Hepatic stellate cell (primary cell): ENCODE results near the gene ZCCHC7.

Experiments
- DNase-seq: peaks from one replicate; pipeline ENCODE4 v3.0.0; 2011; ENCODE audit warnings: low spot score

The ZCCHC7 gene

DNA sequence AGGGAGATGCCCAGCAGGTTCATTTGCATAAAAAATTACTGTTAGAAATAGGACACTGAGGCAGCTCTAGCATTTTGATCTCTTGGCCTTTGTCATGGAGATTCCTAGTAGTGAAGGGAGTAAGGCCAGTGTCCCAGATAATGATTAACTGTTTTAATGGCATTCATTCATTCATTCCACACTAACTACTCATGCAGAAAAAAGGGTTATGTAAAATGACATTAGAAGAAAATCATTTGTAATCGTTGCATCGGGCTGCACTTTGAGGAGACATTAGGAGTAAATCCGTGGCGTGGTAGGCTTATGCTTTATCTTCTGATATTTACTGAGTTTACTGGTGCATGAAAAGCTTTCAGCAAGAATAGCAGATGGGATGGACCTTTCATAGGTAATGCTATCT is 219.5 kb downstream of the ZCCHC7 start:
- DNase-seq, result no peak

DNA sequence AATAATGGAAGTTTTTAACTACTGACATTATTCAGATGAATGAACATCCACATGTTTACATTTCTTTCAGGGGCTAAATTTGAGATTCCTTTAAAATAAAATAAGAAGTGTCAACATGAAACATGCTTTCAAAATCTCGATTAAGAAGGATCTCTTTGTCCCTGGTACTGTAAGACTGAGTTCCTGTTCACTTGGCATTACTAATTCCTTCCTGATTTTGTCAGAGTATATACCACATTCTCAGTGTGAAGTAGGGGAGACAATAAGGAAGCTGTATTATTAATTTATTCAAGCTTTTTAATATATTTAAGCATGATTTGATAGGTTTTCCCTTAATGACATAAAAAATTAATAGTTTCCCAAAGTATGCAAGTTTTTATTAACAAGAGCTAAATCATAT is 220.6 kb downstream of the ZCCHC7 start:
- DNase-seq, result no peak

DNA sequence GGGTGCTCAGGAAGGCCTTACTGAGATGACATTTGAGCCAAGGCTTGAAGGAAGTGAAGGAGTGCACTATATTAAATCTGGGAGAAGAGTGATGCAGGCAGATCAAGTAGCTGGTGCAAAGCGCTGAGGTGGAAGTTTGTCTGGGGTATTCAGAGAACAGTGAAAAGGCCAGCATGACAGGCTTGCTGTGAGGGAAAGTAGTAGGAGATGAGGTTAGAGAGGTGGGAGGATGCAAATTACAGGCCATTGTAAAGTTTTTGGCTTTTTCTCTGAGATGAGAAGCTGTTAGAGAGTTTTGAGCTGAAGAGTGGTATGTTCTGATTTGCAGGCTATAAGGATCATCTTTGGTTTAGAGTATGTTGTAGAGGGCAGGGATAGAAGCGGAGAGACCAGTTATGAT is 221.3 kb downstream of the ZCCHC7 start:
- DNase-seq, result no peak

DNA sequence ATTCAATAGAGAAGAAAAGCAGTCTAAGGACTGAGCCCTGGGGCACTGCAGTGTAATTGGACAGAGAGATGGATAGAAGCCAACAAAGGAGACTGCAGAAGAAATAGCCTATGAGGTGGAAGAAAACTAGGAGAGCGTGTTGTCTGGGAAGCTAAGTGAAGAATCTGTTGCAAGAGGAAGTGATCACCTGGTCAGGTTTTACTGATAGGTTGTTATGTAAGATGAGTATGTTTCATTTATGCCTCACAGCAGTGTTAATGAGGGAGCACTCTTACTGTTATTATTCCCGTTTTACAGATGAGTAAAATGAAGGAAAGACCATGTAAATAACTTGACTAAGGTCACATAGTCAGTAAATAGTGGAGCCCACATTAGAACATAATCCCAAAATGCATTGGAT is 222.1 kb downstream of the ZCCHC7 start:
- DNase-seq, result no peak

DNA sequence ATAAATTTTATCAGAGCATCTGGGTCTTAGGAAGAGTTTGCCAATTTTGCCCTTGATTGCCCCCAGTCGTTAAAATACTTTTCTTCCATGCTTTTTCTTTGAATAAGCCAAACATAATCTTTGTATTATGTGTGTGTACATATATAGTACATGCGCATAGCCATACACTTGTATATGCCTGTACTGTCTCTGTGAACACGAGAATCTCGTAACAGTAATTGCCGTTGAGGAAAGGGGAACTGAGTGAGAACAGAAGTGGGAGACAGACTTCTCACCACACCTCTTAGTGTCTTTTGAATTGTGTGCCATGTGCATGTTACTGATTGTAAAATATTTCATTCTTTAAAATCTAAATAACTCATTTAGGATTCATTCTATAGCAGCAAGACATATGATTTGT is 222.5 kb downstream of the ZCCHC7 start:
- DNase-seq, result no peak

DNA sequence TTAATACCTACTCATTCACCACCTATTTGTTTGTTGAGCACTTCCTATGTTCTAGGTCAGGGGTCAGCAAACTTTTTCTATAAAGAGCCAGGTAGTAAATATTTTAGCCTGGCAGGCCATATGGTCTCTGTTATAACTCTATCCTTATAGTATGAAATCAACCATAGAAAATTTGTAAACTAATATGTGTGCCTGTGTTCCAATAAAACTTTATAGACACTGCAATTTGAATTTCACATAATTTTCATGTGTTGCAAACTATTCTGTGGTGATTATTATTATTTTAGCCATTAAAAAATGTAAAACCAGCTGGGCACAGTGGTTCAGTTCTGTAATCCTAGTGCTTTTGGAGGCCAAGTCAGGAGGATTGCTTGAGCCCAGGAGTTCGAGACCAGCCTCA is 223.3 kb downstream of the ZCCHC7 start:
- DNase-seq, result no peak

DNA sequence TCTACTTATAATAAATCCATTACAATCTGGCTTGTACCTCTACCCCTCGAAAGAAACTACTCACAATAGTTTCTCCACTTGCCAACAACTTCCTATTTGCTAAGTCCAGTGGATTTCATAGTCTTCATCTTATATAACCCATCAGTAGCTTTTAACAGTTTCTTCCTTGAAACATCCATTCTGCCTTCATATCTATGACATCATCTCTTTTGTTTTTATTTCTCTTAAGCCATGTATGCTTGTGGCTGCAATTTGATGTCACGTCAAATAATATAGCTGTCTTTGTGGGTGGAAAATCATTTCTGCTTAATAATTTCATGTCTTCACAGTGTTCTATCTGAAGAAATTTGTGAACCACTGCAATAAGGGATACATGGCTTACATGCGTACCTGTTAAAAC is 224.7 kb downstream of the ZCCHC7 start:
- DNase-seq, result no peak

DNA sequence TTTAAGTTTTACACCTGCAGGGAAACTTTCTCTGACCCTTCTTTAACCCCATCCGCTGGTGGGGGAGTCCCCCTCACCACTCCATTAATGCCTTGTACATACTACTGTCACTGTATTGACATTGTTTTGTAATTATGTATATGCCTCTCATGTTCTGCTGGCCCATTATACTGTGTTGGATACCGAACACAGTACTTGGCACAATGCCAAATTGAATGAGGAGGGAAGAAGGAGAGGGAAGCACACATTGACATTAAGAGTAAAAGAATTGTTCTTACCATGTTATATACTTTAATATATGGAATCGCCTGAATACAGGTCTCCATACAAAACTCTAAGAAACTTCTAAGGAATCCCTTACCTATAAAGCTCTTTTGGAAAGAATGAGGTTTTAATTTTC is 228.5 kb downstream of the ZCCHC7 start:
- DNase-seq, result no peak

DNA sequence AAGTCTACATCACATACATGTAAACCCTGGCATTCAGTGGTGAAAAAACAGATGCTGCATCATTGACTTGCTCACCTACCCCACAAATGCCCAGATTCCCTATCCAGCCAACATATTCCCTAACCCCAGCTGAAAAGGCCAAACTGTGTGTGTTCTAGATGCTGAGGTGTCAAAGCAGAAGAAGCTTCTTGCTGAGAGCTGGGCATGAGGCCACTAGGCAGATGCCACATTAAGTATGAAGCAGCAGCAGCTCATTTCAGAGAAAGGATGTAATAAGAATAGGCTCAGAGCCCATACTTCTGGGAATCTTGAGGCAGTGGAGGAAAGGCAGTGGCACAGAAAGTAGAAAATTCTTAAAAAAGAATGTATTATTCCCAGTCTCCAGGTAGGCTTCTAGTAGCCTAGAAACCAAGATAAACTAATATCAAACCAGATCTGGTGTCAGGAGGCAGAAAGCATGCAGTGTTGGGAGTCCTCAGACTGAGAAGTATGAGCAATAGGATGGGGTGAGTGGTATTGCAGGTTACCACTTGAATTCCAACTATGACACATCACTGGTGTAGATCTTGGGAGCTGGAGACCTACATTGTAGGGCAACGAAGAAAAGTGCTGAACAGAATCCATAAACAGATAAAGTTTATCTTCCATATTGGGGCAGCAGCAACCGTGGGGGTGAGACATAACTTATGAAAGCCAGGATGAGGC is 230.3 kb downstream of the ZCCHC7 start:
- peak; percentile 19 for DNase-seq

DNA sequence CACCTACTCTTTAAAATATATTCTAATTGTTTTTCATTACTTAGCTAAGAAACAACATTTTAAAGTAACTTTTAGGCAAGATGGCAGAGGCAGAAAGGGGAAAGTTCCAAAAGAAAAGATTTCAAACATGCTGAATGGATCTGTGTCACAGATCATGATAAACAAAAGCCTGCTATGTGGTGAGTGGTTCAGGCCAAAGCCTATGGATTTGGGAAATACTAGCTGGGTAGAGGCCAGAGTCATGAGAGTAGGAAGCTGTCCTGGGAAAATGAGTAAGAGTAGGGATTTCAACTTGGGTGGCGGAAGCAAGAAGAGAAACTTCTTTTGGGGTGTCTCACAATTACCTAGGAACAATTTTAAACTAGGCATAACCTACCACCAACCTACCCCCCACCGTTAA is 233.4 kb downstream of the ZCCHC7 start:
- DNase-seq, result no peak

DNA sequence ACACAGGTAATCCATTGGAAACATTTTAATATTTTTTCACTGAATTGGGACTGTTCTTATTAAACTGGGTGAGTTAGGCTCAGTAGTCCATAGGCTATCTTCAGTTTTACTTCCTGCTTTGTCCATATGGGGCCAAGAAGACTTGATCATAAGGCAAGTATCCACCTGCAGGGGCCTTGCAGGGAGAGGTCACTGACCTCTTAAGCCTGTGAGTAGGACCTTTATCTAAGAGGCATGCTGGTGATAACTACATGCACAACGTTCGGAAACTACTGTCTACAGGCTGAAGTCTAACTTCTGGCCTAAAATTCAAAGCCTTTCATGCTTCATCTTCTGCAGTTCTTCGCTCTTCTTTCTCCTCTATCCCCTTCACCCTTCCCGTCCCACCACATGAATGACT is 242.1 kb downstream of the ZCCHC7 start:
- no peak for DNase-seq

DNA sequence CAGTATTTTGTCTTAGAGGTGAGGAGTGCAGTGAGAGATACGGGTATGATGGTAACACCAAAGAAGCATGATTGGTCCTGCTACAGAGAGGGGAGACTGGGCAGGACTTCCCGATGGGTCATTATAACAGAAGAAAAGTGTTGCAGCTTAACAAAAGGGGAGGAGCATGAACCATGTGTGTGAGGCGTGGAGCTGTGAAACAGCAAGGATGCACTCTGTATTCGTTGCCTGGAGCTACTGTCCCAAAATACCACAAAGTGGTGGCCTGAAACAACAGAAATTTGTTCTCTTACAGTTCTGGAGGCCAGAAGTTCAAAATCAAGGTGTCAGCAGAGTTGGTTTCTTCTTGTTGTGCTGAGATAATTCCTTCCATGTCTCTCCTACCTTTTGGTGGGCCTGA is 242.8 kb downstream of the ZCCHC7 start:
- no peak for DNase-seq

DNA sequence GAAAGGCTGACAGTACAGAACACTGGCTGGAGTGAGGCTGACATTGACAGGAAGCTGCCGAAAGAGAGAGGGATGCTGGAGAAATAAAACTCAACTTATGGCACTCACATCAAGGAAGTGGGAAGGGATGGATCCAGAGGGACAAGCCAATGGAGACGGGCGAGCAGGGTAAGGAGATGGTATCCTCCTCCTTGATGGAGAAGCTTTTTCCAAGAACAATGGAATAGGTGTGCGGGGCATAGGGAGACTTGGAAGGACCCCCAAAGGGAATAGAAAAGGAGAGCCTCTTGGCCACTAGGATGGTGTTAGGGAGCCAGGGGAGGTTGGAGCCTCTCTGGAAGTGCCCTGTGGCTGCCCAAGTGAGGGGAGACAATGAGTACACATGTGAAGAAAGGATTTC is 243.8 kb downstream of the ZCCHC7 start:
- DNase-seq, result no peak

DNA sequence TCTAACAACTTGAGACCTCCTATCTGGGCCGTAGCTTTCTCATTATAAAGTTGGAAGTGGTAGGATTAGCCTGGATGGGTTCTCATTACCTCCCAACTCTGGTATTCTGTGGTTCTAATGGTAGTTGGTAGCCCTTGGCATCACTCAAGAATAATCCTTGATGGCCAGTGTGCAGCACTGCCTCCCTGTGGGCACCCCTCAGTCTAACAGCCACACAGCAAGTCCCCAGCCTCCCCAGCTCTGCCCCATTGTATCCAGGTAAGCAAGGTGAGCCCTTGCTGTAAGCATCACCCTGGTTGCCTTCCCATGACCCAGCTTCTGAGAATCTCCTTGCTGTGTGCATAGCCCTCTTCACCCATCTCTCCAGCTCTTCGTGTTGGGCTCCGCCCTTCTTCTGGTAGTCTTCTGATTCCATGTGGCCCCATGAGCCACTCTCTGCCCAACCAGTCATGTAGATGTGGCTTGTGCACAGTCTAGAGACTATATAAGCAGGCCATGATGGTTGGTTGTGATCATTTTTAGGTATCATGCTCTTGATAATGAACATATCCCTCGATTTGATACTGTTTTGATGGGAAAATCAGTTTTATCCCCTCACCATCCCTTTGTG is 244.5 kb downstream of the ZCCHC7 start:
- no peak for DNase-seq

DNA sequence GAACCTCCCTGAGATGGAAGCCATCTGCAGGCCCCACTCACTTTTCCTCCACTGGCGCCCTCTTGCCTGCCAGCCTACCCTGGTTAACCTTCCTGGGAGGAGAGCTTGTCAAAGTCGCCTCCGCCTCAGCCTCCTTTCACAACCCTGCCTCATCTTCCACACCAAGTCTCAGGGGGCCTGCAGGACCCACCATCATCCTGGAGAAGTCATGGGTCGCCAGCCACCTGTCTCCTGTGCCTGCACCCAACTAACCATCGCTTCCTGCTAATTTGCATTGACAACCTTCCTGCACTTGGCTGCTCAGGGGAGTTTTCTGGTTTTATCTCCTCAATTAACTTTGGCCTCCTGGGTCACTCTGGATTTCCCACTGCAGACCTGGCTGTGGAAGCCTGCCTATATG is 249.3 kb downstream of the ZCCHC7 start:
- DNase-seq, result no peak

DNA sequence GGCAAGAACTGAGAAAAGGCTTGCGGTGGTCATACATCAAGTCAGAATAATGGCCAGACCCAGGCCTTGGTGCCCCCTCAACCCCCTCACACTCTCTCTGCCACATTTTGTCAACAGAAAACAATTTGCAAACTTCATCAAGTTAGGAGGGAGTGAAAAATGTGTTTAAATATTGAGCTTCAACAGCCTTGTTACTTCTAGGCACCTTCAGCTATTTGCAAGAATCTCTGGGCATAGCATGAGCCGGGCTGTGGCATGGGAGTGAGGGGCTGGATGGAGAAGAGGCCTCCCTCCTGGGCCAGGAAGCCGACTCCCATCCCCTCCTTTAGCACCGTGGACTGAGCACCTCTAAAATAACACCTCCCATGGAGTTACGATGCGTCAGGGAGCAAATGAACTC is 249.9 kb downstream of the ZCCHC7 start:
- no peak for DNase-seq

DNA sequence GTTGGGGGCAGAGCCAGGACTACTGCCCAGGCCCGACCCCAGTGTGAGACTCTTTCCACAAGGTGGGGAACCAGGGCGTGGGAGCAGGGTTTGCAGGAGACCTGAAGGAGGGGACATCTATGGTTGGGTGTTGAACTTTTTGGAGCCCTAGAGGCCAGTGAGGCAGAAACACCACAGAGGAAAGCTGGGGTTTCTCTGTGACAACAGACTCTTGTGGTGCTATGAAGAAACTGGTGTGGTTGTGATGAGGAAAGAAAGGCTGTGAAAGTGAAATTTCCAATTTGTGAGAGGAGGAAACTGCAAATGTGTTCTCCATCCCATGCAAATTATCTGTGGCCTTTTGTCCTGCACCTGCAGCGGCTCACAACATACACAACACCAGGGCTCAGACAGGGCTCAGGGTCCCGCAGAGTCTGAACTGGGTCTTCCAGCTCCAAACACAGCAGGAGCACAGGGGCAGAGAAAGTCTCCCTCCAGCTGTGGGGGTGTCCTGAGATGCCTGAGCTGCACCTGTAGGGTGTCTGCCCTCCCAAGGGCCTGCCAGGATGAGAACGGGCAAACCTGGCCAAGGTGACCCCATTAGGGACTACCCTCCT is 250.7 kb downstream of the ZCCHC7 start:
- no peak for DNase-seq

DNA sequence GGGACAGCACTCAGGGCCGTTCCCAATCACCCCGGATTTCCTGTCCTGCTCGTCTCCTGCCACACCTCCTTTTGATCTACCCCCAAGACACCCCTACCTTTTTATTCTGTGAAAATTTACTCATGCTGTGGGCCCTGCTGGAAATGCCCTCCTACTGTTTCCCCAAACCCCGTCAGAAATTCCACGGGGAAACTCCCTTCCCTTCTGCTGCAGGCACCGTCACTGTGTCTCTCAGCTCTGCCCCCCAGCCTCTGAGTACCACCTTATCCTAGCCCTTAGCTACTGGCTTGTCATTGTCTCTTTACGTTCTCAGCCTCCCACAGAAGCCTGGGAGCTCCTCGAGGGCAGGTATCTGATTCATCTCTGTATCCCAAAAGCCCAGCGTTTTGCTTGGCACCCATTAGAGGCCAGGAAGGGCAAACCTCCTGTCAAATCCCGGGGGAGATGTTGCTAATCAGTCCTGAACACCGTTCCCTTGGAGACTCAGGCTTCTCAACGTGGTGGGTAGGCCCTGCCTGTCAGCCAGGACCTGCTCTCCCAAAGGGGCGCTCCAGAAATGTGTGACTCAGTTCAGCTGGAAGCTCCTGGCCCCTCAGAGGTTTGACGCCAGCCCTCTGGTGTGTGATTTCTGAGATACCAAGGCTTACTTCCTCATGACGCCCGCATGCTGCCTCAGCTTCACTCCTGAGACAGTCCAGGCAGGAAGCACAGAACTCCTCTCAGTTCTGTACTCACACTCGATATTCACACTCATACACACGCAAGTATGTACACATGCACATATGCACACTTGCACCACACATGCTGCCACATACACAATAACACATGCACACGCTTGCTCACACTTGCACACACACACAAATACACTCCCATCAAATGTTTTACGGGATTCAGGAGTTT is 251.4 kb downstream of the ZCCHC7 start:
- peak; percentile 43 for DNase-seq

DNA sequence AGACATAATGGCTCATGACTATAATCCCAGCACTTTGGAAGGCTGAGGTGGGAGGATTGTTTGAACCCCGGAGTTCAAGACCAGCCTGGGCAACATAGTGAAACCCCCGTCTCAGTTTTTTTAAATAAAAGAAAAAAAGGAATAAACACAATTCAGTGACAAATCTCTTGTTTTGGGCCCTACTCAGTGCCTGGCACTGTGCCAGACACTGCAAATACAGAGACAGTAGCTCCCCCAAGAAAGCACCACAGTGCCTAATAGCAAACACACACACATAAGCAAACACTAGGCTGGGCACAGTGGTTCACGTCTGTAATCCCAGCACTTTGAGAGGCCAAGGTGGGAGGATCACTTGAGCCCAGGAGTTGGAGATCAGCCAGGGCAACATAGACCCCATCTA is 252.5 kb downstream of the ZCCHC7 start:
- DNase-seq, result no peak

DNA sequence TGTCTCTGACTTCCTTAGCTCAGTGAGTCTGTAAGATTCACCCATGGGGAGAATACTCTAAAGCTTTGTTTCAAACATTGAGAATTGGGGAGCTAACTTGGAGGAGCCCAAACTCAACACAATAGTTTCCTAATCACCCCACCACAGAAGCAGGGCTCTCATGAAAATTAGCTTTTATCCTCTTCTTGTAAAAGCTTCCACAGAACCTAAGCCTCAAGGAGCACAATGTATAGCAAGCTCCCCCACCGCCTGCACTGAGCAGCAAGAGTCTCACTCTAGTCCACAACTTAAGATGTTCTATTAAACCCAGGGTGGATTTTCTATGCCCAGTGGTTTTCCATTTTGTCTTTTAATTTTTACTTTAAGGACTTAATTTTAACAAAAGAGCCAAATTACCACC is 253.2 kb downstream of the ZCCHC7 start:
- DNase-seq, result no peak

DNA sequence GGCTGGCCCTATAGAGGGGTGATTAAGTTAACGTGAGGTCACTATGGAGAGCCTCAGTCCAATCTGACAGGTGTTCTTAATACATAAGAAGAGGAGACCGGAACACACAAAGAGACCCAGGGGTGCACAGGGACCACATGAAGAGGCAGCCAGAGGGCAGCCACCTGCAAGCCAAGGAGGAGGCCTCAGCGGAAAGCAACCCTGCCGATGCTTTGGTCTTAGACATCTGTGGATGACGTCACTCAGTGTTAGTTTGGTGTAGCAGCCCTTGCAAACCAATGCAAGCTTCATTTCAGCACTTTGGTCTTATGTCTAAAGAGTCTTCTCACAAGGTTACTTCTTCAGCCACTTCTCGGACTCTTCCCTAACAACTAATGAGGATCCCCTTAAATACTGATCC is 254.5 kb downstream of the ZCCHC7 start:
- DNase-seq, result no peak

DNA sequence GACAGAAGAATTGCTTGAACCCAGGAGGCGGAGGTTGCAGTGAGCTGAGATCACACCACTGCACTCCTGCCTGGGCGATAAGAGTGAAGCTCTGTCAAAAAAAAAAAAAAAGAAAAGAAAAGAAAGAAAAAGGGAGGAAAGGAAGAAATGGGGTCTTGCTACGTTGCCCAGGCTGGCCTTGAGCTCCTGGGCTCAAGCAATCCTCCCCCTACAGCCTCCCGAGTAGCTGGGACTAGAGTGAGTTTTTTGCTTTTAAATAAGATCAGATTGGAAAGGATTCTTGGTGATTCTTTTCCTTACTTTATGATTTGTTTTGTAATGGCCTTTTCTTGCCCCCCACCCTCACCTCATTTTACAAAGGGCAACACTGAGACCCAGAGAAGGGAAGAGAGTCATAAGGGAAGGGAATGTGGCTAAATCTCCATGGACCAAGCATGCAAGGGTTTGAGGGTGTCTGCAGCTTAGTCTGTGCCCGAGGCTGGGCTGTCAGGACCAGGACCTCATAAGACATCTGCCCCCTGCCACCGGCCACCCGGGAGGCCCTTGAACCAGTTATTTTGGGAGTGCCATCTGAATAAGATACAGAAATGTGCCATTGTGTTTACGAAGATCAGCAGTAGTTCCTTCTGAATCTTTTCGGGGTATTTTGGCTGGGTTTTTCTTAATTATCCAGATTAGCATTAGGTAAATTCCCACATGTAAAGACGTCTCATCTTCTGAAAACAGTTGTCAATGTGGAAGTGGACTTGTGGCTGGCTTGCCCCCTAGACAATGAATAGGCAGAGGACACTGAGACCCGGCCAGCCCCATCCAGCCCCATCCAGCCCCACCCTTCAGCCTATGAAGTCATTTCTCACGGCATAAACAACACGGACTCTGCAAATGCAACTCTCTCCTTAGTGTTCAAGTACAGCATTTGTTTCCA is 257.6 kb downstream of the ZCCHC7 start:
- no peak for DNase-seq
